ENCODE data around the gene PINLYP. TPM values are rescaled to one million over a fixed set of nuclear protein-coding genes. Genes with fewer than 3 reads are reported as not detected.

PINLYP gene
- total and polyA plus RNA-seq, 11 donors = 0.76 to 4.3 (median 1.2) TPM; not detected in 1

DNA sequence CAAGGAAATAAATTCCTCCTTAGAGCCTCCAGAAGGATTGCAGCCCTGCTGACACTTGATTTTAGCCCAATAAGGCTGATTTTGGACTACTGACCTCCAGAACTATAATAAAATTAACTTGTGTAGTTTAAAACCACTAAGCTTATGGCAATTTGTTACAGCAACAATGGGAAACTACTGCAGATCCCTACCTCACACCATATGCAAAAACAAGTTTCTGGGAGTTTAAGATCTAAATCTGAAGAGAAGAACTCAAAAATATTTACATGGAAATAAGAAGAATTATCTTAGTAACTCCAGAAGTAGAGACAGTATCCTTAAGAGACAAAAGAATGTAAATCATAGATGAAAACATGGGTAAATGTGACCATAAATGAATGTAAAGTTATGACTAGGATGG lies 36.7 kb upstream of the PINLYP start:
- no peak for DNase-seq
- Histone ChIP-seq H3K9me3 (peaks cover 0 to 13% (median 10%) of the 10 kb centered on the region in 12 donors), H3K36me3 (peaks cover 0 to 65% (median 54%) of the 10 kb centered on the region in 9 donors), H3K27me3 (no peaks in the 10 kb centered on the region), H3K27ac (no peak overlapping the region), H3K4me3 (no peak overlapping the region), H3K4me1 (peaks cover 0 to 17% (median 5%) of the 10 kb centered on the region in 12 donors)
- ATAC-seq = no peak
- intact Hi-C loops (cut with DNase I) = loop anchor here in 5 of 10 donors (5.0 to 10.0 kb wide), 4 partner anchors 56 to 246 kb away; partner anchors contain the start of genes IRGQ (in 1 of the 5), KCNN4 (in 1 of the 5) and ZNF576 (in 1 of the 5)
- TF ChIP-seq POLR2A (IDR thresholded peaks at IDR 0.05) = no peak
- TF ChIP-seq CTCF (IDR thresholded peaks at IDR 0.05) = no peak

DNA sequence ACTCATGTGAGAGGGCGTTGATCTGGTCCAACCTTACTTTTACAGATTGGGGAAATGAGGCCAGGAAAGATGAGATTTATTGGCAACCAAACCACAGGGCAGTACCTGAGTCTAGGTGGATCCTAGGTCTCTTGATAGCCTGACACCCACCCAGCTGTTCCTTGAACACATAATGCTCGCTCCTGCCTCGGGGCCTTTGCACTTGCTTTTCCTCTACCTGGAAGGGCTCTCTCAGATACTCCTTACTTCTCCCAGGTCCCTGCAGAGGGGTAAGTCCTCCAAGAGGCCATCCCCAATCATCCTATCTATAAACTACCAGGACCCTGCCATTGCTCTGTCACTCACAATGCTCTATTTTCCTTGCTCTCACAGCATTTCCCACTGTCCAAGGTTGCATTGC lies 35.2 kb upstream of the PINLYP start:
- Histone ChIP-seq H3K36me3 (peaks cover 0 to 78% (median 67%) of the 10 kb centered on the region in 9 donors), H3K4me1 (peaks cover 0 to 6% (median 2%) of the 10 kb centered on the region in 12 donors), H3K27ac (no peak overlapping the region), H3K9me3 (peaks cover 0 to 13% (median 10%) of the 10 kb centered on the region in 12 donors), H3K4me3 (no peak overlapping the region), H3K27me3 (no peaks in the 10 kb centered on the region)
- intact Hi-C loops (cut with DNase I) = no loop called here
- ATAC-seq (no peak), DNase-seq (no peak)
- 93 to 97% (median 96%) methylated on average over 3 of the region's 3 CpGs for WGBS, 4 donors
- TF ChIP-seq CTCF (IDR thresholded peaks at IDR 0.05) (no peak), POLR2A (IDR thresholded peaks at IDR 0.05) (no peak)

GRCh38 chr19:43541920-43542650 lies 33.5 kb upstream of the PINLYP start:
- intact Hi-C loops (cut with DNase I) = no loop called here
- TF ChIP-seq CTCF (IDR thresholded peaks at IDR 0.05) (no peak), POLR2A (IDR thresholded peaks at IDR 0.05) (no peak)
- Histone ChIP-seq H3K4me3 (no peak overlapping the region), H3K9me3 (peaks cover 0 to 13% (median 10%) of the 10 kb centered on the region in 12 donors), H3K27ac (no peak overlapping the region), H3K27me3 (no peaks in the 10 kb centered on the region), H3K36me3 (peaks cover 0 to 85% (median 72%) of the 10 kb centered on the region in 9 donors), H3K4me1 (no peaks in the 10 kb centered on the region)
- DNase-seq = peak in 1 of 5 donors; percentile 15
- 96 to 98% (median 97%) methylated on average over 5 of the region's 5 CpGs for WGBS, 4 donors
- ATAC-seq = no peak

GRCh38 chr19:43544077-43544476 lies 31.5 kb upstream of the PINLYP start:
- H3K27me3 ChIP-seq = no peaks in the 10 kb centered on the region
- DNase-seq = no peak
- no peaks in the 10 kb centered on the region for H3K4me1 ChIP-seq
- TF ChIP-seq POLR2A (IDR thresholded peaks at IDR 0.05) = no peak
- TF ChIP-seq CTCF (IDR thresholded peaks at IDR 0.05) = no peak
- H3K4me3 ChIP-seq = no peak overlapping the region
- ATAC-seq = no peak
- peaks cover 0 to 71% (median 62%) of the 10 kb centered on the region in 9 donors for H3K36me3 ChIP-seq
- H3K9me3 ChIP-seq = peaks cover 0 to 6% (median 3%) of the 10 kb centered on the region in 12 donors
- no peak overlapping the region for H3K27ac ChIP-seq
- 92 to 95% (median 95%) methylated on average over 9 of the region's 9 CpGs for WGBS, 4 donors
- intact Hi-C loops (cut with DNase I) = no loop called here
